Measurements from ENCODE around the gene RPS4Y1.

RPS4Y1 gene

GRCh38 chrY:2907356-2907755 is 66.0 kb downstream of the RPS4Y1 start:
- Histone ChIP-seq H4K20me1 (ENCODE audit: insufficient read depth, low read length, poor library complexity, severe bottlenecking) (no peaks in the 10 kb centered on the region), H3K36me3 (ENCODE audit: insufficient read depth, low read length) (no peaks in the 10 kb centered on the region), H3K4me1 (ENCODE audit: insufficient read depth, low read length, poor library complexity, severe bottlenecking) (no peaks in the 10 kb centered on the region), H3K4me3 (ENCODE audit: low read length, poor library complexity, severe bottlenecking) (no peak overlapping the region), H3K9me3 (ENCODE audit: insufficient read depth, low read depth, low read length) (no peaks in the 10 kb centered on the region), H3K4me2 (ENCODE audit: low read depth, low read length, poor library complexity, severe bottlenecking) (no peak overlapping the region), H3F3A (ENCODE audit: low read depth) (no peaks in the 10 kb centered on the region), H2AFZ (ENCODE audit: low read length) (no peak overlapping the region), H3K9ac (ENCODE audit: low read depth, low read length, poor library complexity, severe bottlenecking) (no peak overlapping the region), H3K27me3 (ENCODE audit: insufficient read depth, low read length, poor library complexity, severe bottlenecking) (no peaks in the 10 kb centered on the region), H3K79me2 (ENCODE audit: insufficient read depth, low read length) (no peaks in the 10 kb centered on the region), H3K9me2 (replicated peaks; ENCODE audit: low read depth, low read length) (no peaks in the 10 kb centered on the region)
- no peak for TF ChIP-seq CTCF (conservative IDR thresholded peaks at IDR 0.05; ENCODE audit: low read length)
- TF ChIP-seq EZH2phosphoT487 (IDR thresholded peaks at IDR 0.05; ENCODE audit: borderline replicate concordance), result no peak

- H3K27me3 ChIP-seq (ENCODE audit: insufficient read depth, low read length, poor library complexity, severe bottlenecking), result no peaks in the 10 kb centered on the region
- no peak overlapping the region for H3K9ac ChIP-seq (ENCODE audit: low read depth, low read length, poor library complexity, severe bottlenecking)
- no peaks in the 10 kb centered on the region for H4K20me1 ChIP-seq (ENCODE audit: insufficient read depth, low read length, poor library complexity, severe bottlenecking)
- H3K79me2 ChIP-seq (ENCODE audit: insufficient read depth, low read length), result no peaks in the 10 kb centered on the region
- no peaks in the 10 kb centered on the region for H3K9me2 ChIP-seq (replicated peaks; ENCODE audit: low read depth, low read length)
- H3K4me2 ChIP-seq (ENCODE audit: low read depth, low read length, poor library complexity, severe bottlenecking), result no peak overlapping the region
- H3K9me3 ChIP-seq (ENCODE audit: insufficient read depth, low read depth, low read length), result no peaks in the 10 kb centered on the region
- TF ChIP-seq EZH2phosphoT487 (IDR thresholded peaks at IDR 0.05; ENCODE audit: borderline replicate concordance) (no peak), CTCF (conservative IDR thresholded peaks at IDR 0.05; ENCODE audit: low read length) (no peak)
- H3K4me1 ChIP-seq (ENCODE audit: insufficient read depth, low read length, poor library complexity, severe bottlenecking), result no peaks in the 10 kb centered on the region
- no peak overlapping the region for H3K4me3 ChIP-seq (ENCODE audit: low read length, poor library complexity, severe bottlenecking)
- no peaks in the 10 kb centered on the region for H3F3A ChIP-seq (ENCODE audit: low read depth)
- H2AFZ ChIP-seq (ENCODE audit: low read length), result no peak overlapping the region
- H3K36me3 ChIP-seq (ENCODE audit: insufficient read depth, low read length), result no peaks in the 10 kb centered on the region
These were observed 71.8 kb downstream of the RPS4Y1 start for GRCh38 chrY:2913066-2913815.

Measured in Loucy (cell line).